ENCODE data around the gene GLG1. TPM values are rescaled to one million over a fixed set of nuclear protein-coding genes. Genes with fewer than 3 reads are reported as not detected.
"Not testable (repeated sequence)": the region's sequence is repeated elsewhere in the genome, so short reads cannot be mapped to it uniquely, and the experiment has no call there.

The GLG1 gene
- total RNA-seq, 1 experiment from 2014 or later, result 99.1 TPM

GRCh38 chr16:74438492-74438979 is 168.4 kb downstream of the GLG1 start:
- BruUV-seq (replicated peaks), result no TSS peak
- POLR2A ChIA-PET, result interaction anchor here (1.7 to 1.9 kb wide), 2 partner anchors 10 to 24 kb away, joined by 5 to 7 read pairs; no protein-coding TSS in a partner anchor
- Mint-ChIP-seq H3K27me3 (ENCODE audit: insufficient read depth, unreplicated experiment) (no peaks in the 10 kb centered on the region), H3K4me1 (ENCODE audit: insufficient read depth, unreplicated experiment) (no peaks in the 10 kb centered on the region), H3K9me3 (ENCODE audit: unreplicated experiment) (no peaks in the 10 kb centered on the region), H3K4me3 (ENCODE audit: unreplicated experiment) (no peak overlapping the region), H3K36me3 (ENCODE audit: insufficient read depth, unreplicated experiment) (peaks cover 9% of the 10 kb centered on the region), H3K27ac (ENCODE audit: low read depth, unreplicated experiment) (no peak overlapping the region)
- CTCF ChIA-PET, result interaction anchor here (0.6 to 1.4 kb wide), 2 partner anchors 128 to 129 kb away, joined by 3 to 5 read pairs; no protein-coding TSS in a partner anchor
- intact Hi-C loops (cut with micrococcal nuclease), result no loop called here
- DNase-seq (ENCODE audit: unreplicated experiment), result no peak
- TF ChIP-seq, protein P1, sequence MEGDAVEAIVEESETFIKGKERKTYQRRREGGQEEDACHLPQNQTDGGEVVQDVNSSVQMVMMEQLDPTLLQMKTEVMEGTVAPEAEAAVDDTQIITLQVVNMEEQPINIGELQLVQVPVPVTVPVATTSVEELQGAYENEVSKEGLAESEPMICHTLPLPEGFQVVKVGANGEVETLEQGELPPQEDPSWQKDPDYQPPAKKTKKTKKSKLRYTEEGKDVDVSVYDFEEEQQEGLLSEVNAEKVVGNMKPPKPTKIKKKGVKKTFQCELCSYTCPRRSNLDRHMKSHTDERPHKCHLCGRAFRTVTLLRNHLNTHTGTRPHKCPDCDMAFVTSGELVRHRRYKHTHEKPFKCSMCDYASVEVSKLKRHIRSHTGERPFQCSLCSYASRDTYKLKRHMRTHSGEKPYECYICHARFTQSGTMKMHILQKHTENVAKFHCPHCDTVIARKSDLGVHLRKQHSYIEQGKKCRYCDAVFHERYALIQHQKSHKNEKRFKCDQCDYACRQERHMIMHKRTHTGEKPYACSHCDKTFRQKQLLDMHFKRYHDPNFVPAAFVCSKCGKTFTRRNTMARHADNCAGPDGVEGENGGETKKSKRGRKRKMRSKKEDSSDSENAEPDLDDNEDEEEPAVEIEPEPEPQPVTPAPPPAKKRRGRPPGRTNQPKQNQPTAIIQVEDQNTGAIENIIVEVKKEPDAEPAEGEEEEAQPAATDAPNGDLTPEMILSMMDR (IDR thresholded peaks at IDR 0.05; ENCODE audit: unreplicated experiment), result no peak

GRCh38 chr16:74431516-74431915 is 175.4 kb downstream of the GLG1 start:
- Mint-ChIP-seq H3K4me1 (ENCODE audit: insufficient read depth, unreplicated experiment) (peaks cover 7% of the 10 kb centered on the region), H3K36me3 (ENCODE audit: insufficient read depth, unreplicated experiment) (no peaks in the 10 kb centered on the region), H3K27me3 (ENCODE audit: insufficient read depth, unreplicated experiment) (no peaks in the 10 kb centered on the region), H3K4me3 (ENCODE audit: unreplicated experiment) (no peak overlapping the region), H3K9me3 (ENCODE audit: unreplicated experiment) (no peaks in the 10 kb centered on the region), H3K27ac (ENCODE audit: low read depth, unreplicated experiment) (peak overlapping the region; percentile 59)
- no peak for DNase-seq (ENCODE audit: unreplicated experiment)
- BruUV-seq (replicated peaks), result no TSS peak
- ChIA-PET POLR2A (interaction anchor here (0.6 to 2.3 kb wide), 6 partner anchors 18 to 176 kb away, joined by 3 to 16 read pairs (median 4); partner anchors contain the start of genes GLG1 and PSMD7), CTCF (interaction anchor here (0.6 to 1.6 kb wide), 15 partner anchors 9 to 220 kb away, joined by 3 to 10 read pairs (median 4); no protein-coding TSS in a partner anchor)
- TF ChIP-seq, protein P1 (IDR thresholded peaks at IDR 0.05; ENCODE audit: unreplicated experiment), result no peak
- intact Hi-C loops (cut with micrococcal nuclease), result loop anchor here (2.0 to 5.0 kb wide), 2 partner anchors 64 to 121 kb away; no protein-coding TSS in a partner anchor

DNA sequence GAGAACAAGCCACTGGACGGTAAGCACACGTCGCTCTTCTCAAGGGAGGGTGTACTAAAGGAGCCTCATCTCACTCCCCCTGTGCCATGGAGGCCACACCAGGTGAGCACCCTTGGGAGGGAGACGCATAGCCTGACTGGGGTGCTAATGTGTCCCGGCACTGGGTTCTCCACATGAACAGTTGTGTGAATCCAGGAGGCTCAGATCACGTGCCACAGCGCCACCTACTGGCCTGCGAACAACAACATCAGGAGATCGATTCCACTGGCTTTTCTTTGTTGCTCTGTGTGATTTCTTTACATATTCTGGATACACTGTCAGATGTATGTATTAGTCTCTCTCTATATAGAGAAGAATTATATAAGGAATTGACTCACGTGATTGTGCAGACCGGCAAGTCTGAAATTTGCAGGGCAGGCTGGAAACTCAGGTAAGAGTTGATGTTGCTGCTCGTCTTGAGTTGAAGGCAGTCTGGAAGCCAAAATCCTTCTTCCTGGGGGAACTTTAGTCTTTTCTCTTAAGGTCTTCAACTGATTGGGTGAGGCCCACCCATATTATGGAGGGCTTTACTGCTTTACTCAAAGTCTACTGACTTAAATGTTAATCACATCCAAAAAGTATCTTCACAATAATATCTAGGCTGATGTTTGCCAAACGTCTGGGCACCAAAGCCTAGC is 176.7 kb downstream of the GLG1 start:
- not testable (repeated sequence) for H3K36me3 Mint-ChIP-seq (ENCODE audit: insufficient read depth, unreplicated experiment); H3K27ac Mint-ChIP-seq (ENCODE audit: low read depth, unreplicated experiment); H3K4me3 Mint-ChIP-seq (ENCODE audit: unreplicated experiment); BruUV-seq (replicated peaks); H3K27me3 Mint-ChIP-seq (ENCODE audit: insufficient read depth, unreplicated experiment); H3K4me1 Mint-ChIP-seq (ENCODE audit: insufficient read depth, unreplicated experiment); H3K9me3 Mint-ChIP-seq (ENCODE audit: unreplicated experiment)
- ChIA-PET CTCF (interaction anchor here (0.8 to 1.0 kb wide), 2 partner anchors 30 to 120 kb away, joined by 3 to 4 read pairs; no protein-coding TSS in a partner anchor), POLR2A (interaction anchor here (2.3 kb wide), 1 partner anchor 19 kb away, joined by 16 read pairs; no protein-coding TSS in a partner anchor)
- intact Hi-C loops (cut with micrococcal nuclease), result loop anchor here (2.0 to 5.0 kb wide), 2 partner anchors 63 to 119 kb away; no protein-coding TSS in a partner anchor
- peak; percentile 48 for DNase-seq (ENCODE audit: unreplicated experiment)
- TF ChIP-seq, protein P1 (IDR thresholded peaks at IDR 0.05; ENCODE audit: unreplicated experiment), result peak; percentile 67

DNA sequence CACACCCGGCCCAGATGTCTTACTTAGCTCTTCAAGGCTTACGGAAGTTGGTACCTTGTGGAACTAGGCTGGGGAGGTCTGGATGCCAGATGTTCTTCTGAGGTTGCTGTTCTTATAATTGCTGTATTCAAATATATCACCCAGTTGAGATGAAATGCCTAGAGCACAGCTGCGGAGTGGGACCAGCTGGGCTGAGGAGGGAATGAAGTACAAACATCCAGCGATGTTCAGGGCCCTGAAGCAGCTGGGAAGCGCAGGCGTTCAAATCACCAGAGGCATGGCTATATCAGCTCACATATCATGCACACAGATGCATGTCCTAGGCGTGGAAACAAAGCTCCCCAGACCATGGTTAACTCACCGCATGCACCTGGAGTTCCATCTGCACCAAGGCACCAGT is 178.4 kb downstream of the GLG1 start:
- H3K36me3 Mint-ChIP-seq (ENCODE audit: insufficient read depth, unreplicated experiment); DNase-seq (ENCODE audit: unreplicated experiment); CTCF ChIA-PET; BruUV-seq (replicated peaks); POLR2A ChIA-PET; H3K9me3 Mint-ChIP-seq (ENCODE audit: unreplicated experiment); H3K4me3 Mint-ChIP-seq (ENCODE audit: unreplicated experiment); intact Hi-C loops (cut with micrococcal nuclease); H3K4me1 Mint-ChIP-seq (ENCODE audit: insufficient read depth, unreplicated experiment); H3K27ac Mint-ChIP-seq (ENCODE audit: low read depth, unreplicated experiment); H3K27me3 Mint-ChIP-seq (ENCODE audit: insufficient read depth, unreplicated experiment): not testable (repeated sequence)

- DNase-seq (ENCODE audit: unreplicated experiment); H3K9me3 Mint-ChIP-seq (ENCODE audit: unreplicated experiment); H3K36me3 Mint-ChIP-seq (ENCODE audit: insufficient read depth, unreplicated experiment); H3K4me1 Mint-ChIP-seq (ENCODE audit: insufficient read depth, unreplicated experiment); CTCF ChIA-PET; POLR2A ChIA-PET; H3K4me3 Mint-ChIP-seq (ENCODE audit: unreplicated experiment); BruUV-seq (replicated peaks); intact Hi-C loops (cut with micrococcal nuclease); H3K27me3 Mint-ChIP-seq (ENCODE audit: insufficient read depth, unreplicated experiment); H3K27ac Mint-ChIP-seq (ENCODE audit: low read depth, unreplicated experiment): not testable (repeated sequence)
Measured at GRCh38 chr16:74425751-74426150, 181.2 kb downstream of the GLG1 start.

DNA sequence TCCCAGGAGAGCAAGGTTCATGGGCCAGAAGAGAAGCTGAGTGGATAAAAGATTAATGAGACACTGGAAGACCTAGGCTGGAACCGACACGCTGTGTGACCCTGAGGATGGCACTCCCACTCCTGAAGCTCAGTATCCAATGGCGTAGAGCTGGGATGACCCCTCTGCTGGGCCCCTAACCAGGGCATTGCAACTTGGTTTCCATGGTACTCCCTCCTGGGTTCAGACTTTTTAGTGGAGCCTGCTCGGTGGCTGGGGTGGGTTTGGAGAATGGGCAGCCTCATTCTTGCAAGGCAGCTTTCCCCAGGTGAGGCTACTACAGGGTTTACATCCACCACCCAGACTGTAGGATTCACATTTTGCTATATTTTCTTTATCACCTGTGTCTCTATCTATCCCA is 183.2 kb downstream of the GLG1 start:
- intact Hi-C loops (cut with micrococcal nuclease); H3K27me3 Mint-ChIP-seq (ENCODE audit: insufficient read depth, unreplicated experiment); H3K4me1 Mint-ChIP-seq (ENCODE audit: insufficient read depth, unreplicated experiment); H3K36me3 Mint-ChIP-seq (ENCODE audit: insufficient read depth, unreplicated experiment); BruUV-seq (replicated peaks); H3K9me3 Mint-ChIP-seq (ENCODE audit: unreplicated experiment); H3K4me3 Mint-ChIP-seq (ENCODE audit: unreplicated experiment); POLR2A ChIA-PET; DNase-seq (ENCODE audit: unreplicated experiment); H3K27ac Mint-ChIP-seq (ENCODE audit: low read depth, unreplicated experiment): not testable (repeated sequence)
- CTCF ChIA-PET, result interaction anchor here (0.6 kb wide), 2 partner anchors 22 to 285 kb away, joined by 3 read pairs; no protein-coding TSS in a partner anchor

GRCh38 chr16:74422086-74422485 is 184.8 kb downstream of the GLG1 start:
- BruUV-seq (replicated peaks); DNase-seq (ENCODE audit: unreplicated experiment); H3K27ac Mint-ChIP-seq (ENCODE audit: low read depth, unreplicated experiment); POLR2A ChIA-PET; H3K9me3 Mint-ChIP-seq (ENCODE audit: unreplicated experiment); intact Hi-C loops (cut with micrococcal nuclease); CTCF ChIA-PET; H3K4me1 Mint-ChIP-seq (ENCODE audit: insufficient read depth, unreplicated experiment); H3K4me3 Mint-ChIP-seq (ENCODE audit: unreplicated experiment); H3K36me3 Mint-ChIP-seq (ENCODE audit: insufficient read depth, unreplicated experiment); H3K27me3 Mint-ChIP-seq (ENCODE audit: insufficient read depth, unreplicated experiment): not testable (repeated sequence)

All from MCF 10A (cell line).